Superior temporal gyrus (tissue), 1 donor: Measurements from ENCODE around the gene SLC45A3.
"Not testable (repeated sequence)": the region's sequence is repeated elsewhere in the genome, so short reads cannot be mapped to it uniquely, and the experiment has no call there.

Experiments
- DNase-seq: peaks from one replicate; pipeline ENCODE4 v3.0.0-alpha.2; 2016; ENCODE audit errors: extremely low spot score

SLC45A3 gene

DNA sequence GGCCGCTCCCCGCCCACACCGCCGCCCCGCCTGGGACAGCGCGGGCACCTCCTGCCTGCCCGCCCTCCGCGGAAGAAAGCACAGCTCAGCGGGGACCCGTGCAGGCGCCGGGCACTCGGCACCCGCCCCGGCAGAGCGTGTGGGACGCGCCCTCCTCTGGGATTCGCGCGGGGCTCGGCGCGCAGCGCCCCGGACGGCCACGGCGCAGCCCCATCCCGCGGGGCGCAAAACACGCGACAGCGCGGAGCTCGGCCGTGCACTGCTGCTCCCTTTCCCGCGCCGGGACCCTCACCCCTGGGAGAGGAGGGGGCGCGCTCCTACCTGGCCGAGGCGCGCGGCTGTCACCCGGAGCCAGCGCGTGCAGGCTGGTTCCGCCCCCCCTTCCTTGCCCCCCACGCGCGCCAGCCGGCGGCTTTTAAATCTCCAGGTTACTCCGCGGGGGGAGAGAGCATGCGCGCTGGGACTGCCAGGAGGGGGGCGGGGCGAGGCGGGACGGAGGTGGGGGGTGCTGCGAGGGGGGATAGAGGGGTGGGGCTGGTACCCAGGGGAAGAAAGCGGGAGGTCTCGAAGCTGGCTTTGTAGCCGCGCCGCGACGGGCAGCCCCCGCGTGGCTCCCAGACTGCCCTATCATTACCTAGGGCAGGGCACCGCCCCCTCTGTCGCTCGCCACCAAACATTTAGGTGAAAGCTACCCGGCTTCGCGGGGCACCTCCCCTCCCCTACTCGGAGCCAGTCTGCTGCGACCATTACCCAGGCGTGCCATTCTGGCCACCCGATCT is at the start of gene SLC45A3:
Gene SLC45A3, minus strand, starts transcription at position 437 of the 779 bp plus-strand sequence. CDS start 15,853 bp downstream, outside the sequence.
- DNase-seq: no peak

DNA sequence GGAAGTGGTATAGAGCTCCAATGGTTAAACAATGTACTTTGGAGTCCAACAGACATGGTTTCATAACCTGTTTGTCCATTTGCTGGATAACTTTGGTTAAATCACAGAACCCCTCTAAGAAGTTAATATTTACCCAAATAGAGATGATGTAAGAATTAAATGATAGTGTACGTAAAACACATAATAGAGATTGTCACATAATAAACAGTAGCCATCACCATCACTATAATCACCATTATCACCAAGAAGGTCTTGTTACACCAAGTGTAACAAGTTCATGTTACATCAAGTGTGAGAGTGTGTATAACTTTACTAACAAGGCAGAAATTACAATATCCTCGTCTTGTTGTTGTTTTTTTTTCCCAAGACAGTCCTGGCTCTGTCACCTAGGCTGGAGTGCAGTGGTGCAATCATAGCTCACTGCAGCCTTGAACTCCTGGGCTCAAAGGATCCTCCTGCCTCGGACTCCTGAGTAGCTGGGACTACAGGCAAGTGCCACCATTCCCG is 46.4 kb upstream of the SLC45A3 start:
- no peak for DNase-seq

- no peak for DNase-seq
Observed at GRCh38 chr1:205725514-205725913, 45.2 kb upstream of the SLC45A3 start.

GRCh38 chr1:205720740-205721139 is 40.4 kb upstream of the SLC45A3 start:
- not testable (repeated sequence) for DNase-seq

- DNase-seq: no peak
Observed at GRCh38 chr1:205719762-205720161, 39.5 kb upstream of the SLC45A3 start.

GRCh38 chr1:205719015-205719414 is 38.7 kb upstream of the SLC45A3 start:
- no peak for DNase-seq

GRCh38 chr1:205716371-205717132 is 36.2 kb upstream of the SLC45A3 start:
- peak; percentile 8 for DNase-seq

DNA sequence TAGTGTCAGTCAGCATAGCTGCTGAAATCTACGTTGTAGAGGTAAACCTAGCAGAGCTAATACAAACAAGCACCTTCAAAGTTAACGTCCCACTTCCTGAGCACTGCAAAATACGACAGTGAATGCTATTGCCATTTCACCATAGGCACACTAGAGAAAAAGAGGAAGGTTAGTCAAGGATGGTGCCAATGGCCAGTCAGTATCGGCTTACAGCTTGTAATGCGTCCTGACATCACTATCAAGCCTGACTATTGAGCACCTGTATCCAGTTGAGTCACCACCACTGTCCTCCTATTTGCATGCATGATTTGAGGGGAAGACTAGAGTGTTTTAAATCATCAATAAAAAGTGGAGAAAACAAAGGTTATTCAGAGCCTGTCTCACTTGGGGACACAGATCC is 35.3 kb upstream of the SLC45A3 start:
- peak; percentile 10 for DNase-seq

DNA sequence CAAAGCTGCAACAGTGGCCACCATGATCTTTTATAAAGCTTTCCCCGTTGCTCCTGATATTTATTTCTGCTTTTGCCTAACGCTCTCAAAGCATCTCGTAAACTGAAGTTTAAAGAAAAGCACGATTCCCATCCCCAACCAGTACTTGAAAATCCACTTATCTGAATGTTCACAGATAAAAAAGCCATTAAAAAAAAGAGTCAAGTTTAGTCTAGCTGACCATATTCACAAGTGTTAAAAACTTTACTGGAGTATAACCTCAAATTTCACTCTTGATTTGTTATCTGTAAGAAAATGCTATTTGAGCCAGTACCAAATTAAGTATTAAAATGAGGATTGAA is 34.6 kb upstream of the SLC45A3 start:
- DNase-seq: no peak

- peak; percentile 41 for DNase-seq
Observed at GRCh38 chr1:205714190-205714905, 34.0 kb upstream of the SLC45A3 start.

DNA sequence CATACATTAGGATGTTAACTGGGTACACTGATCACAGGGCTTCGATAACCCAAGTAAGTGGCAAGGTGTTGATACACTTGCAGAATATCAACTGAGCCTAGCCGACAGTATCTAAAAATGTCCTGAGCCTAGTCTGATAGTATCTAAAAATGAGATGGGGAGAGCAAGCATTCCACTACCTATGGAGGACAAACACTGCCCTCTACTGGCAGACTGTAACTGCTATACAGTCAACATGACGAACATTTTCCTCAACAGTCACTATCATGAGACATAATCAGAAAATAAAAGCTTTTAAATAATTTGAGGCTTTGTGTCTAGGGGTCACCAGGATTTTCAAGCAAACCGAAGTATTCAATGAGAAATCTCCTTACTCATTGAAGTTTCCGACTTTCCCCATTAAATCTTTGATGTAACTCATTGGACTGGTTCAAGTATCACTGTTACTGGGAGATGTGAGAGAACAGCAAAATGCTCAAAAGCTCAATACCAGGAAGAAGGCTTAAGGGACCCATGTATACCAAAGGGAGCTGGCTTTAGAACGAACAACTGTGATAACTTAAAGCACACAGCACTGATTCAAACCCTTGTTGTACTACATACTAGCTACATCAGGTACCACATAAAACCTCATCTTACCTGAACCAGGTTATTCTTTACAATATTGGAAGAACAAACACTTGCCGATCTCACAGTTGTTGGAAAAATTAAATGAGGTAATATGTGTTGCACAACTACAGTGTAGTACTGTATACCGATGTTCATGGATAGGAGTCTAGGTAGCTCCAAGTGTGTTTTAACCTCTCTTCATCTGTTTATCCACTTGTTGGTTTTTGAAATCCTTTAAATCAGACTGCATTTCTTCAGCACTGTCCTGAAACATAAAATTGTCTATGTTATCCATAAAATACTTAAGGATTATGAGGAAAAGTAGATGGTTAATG is 31.1 kb upstream of the SLC45A3 start:
- DNase-seq: peak; percentile 97

- no peak for DNase-seq
Observed at GRCh38 chr1:205710201-205711062, 30.1 kb upstream of the SLC45A3 start.

DNA sequence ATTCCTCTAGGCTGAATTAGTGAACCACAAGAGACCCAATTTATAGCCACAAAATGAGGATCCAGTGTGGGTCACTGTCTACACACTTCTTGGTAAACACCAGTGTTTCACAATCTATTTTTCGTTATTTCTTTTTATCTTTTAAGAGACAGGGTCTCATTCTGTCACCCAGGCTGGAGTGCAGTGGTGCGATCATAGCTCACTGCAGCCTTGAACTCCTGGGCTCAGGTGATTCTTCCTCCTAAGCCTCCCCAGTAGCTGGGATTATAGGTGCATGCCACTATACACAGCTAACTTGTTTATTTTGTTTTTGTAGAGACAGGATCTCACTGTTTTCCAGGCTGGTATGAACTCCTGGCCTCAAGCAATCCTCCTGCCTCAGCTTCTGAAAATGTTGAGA is 29.3 kb upstream of the SLC45A3 start:
- no peak for DNase-seq

DNA sequence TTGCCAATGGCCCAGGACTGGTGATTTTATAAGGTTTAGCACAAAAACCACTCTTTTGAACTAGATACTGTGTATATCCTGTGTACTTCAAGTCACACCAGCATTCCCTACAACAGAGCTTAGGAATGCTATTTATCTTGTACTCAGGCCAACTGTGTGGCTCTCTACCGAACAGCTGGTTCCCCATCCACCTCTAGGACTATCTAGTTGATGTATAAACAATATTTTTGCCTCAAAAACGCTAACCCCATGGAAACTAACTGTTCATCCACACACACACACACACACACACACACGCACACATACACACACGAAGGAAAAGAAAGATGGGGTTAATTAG is 28.7 kb upstream of the SLC45A3 start:
- no peak for DNase-seq

DNA sequence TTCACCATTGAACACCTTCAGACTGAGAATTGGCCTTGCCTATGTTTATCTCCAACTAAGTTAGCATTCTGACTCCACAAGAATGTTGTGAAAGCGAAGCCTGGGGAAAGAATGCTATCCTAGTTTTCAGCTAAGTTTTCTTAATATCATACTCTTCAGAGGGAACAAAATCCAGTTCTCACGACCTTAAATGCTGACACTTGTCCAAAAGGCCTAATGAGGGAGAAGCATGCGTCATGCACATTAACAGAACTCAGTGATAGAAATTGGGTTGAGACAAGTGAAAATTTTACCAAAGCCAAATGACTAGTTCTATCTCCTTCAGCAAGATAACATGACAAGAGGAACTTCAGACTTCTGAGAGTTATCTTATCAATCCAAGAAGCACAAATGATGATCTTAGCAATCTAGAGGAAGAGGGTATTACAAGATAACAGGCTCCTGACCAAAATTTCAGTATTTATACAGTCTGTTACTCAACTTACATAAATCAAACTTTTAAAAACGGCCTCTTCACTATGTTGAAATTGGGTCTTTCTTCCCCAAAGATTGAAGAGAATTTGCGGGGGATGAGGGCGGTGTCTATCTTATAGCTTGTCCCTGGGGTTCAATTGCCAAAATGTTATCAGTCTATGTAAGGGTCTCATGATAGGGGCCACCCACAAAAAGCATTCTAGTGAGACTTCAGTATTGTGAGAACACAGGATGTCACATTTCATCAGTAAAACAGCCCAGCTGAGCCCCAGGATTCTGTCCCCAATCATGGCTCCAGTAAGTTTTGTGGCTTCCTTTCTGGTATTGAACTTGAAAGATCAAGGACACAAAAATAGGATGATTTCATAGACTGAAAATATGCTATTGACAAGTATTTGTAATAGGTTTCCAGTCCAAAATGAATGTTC is 26.5 kb upstream of the SLC45A3 start:
- DNase-seq: no peak

DNA sequence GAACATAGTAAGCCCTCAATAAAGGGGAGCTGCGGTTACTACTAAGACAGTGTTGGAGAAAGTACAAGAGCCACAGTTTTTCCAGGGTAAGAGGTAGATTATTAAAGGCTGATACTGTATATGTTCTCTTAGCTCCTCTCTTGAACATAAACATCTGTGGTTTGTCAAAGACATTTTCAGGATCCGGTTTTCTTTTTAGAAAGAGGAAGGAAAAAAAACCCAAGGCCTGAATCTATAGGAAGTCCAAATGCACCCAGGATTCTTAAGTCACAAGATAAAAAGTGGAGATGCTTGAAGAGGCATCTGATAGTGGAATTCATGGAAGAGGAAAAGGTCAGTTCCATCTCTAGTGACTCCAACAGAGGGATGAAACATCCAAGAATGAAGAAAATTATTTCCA is 24.6 kb upstream of the SLC45A3 start:
- DNase-seq: no peak

DNA sequence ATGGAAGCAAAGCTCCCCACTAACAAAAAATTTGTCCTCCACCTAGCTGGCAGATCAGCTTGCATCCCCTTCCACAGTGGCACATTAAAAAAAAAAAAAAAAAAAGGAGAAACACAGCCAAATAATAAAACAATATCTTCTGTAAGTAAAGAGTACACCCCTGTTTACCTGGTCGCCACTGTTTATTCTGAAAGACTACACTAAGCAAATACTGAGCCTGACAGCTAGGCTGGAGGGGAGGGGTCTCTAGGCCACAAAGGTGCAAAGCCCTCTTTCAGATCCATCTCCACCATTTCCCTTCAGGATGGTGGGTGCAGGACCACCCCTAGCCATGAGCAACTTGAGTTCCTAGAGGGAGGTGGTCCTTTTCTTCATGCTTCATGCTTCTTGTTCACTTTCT is 22.8 kb upstream of the SLC45A3 start:
- no peak for DNase-seq

DNA sequence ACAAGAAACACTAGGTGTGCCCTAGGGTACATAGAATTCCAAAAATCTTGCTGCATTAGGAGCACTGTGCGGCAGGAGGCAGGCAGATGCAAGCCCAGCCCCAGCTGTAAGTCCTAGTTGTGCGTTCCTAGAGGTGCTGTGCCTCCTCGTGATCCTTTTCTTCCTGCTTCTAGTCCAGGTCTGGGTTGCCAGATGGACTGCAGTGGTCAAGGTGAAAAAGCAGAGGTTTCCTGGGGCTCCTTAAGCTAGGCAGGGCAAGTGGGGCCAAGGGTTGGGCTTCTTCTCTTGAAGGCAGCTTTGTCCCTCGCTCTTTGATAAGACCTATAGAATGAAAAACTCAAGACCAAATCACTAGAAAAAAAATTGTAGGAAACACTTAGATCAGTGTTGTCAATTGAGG is 21.6 kb upstream of the SLC45A3 start:
- DNase-seq: no peak

- DNase-seq: no peak
Observed at GRCh38 chr1:205701420-205701819, 21.1 kb upstream of the SLC45A3 start.
